A549 (cell line): Measurements from ENCODE around the gene TNC. TPM values are rescaled to one million over a fixed set of nuclear protein-coding genes. Genes with fewer than 3 reads are reported as not detected.

ENCODE experiments used
- ATAC-seq, 2 experiments: fragments of 200-7000 bp in 1 of 2; fragments of >200 bp in 1 of 2; cut with Nextera tagmentation in 1 of 2; cut with Tn5 transposase in 1 of 2; 3 replicates each; pipeline versions ENCODE4 v1.8.0 to v1.9.1; 2018 to 2020; ENCODE audit warnings: mild to moderate bottlenecking in 1 of 2, moderate library complexity in 1 of 2
- CTCF ChIA-PET: fragments of 300-600 bp; sonication (Branson Sonifier 250); formaldehyde crosslinking; extraction: SDS; loops from one replicate; lab custom pipeline; 2021; ENCODE audit warnings: antibody characterized with exemption, inconsistent platforms; lab: Yijun Ruan, JAX
- POLR2A ChIA-PET: fragments of 350-600 bp; formaldehyde crosslinking; extraction: SDS; loops from one replicate; lab custom pipeline; 2021; ENCODE audit warnings: antibody characterized with exemption, inconsistent platforms; lab: Yijun Ruan, JAX
- DNase-seq, 2 experiments: peaks; one replicate each; pipeline versions ENCODE4 v3.0.0 to v3.0.0-alpha.2; 2011 to 2016; ENCODE audit warnings: low read depth in 1 of 2, low spot score in 1 of 2
- FAIRE-seq: peaks from 2 replicates; lab custom pipeline; 2011; peaks lifted over from hg19 to GRCh38; lab: Jason Lieb, UNC
- H3K27ac ChIP-seq, 2 experiments: fragments of >200 bp; sonication (Bioruptor Twin); formaldehyde crosslinking; 3 replicates each; pipeline ENCODE4 v1.5.1; 2016 to 2017
- H3K4me1 ChIP-seq: fragments of >200 bp; sonication (Bioruptor Twin); formaldehyde crosslinking; 3 replicates; pipeline ENCODE4 v1.6.1; 2016
- H3K4me2 ChIP-seq: fragments of >200 bp; sonication (Bioruptor Twin); formaldehyde crosslinking; 3 replicates; pipeline ENCODE4 v1.6.1; 2016
- H3K4me3 ChIP-seq: fragments of >200 bp; sonication (Bioruptor Twin); formaldehyde crosslinking; 3 replicates; pipeline ENCODE4 v1.5.1; 2016
- H3K9me3 ChIP-seq: fragments of >200 bp; sonication (Bioruptor Twin); formaldehyde crosslinking; 3 replicates; pipeline ENCODE4 v1.6.1; 2016
- BHLHE40 ChIP-seq: IDR thresholded peaks from 2 replicates; pipeline ENCODE4 v1.6.1; 2012; ENCODE audit warnings: low read depth, low read length, inconsistent platforms
- CTCF ChIP-seq: fragments of >200 bp; sonication (Bioruptor Twin); formaldehyde crosslinking; IDR thresholded peaks from 3 replicates; pipeline ENCODE4 v1.5.1; 2016
- FOSL2 ChIP-seq, 2 experiments: fragments of 450-650 bp in 1 of 2; fragments of >200 bp in 1 of 2; sonication (Bioruptor Twin) in 1 of 2; formaldehyde crosslinking; IDR thresholded peaks; 2 replicates each; pipeline versions ENCODE4 v1.5.0 to v1.6.1; 2016 to 2020; ENCODE audit warnings: mild to moderate bottlenecking in 1 of 2, moderate library complexity in 1 of 2
- FOXS1 ChIP-seq: fragments of 250-450 bp; sonication (Bioruptor Pico); IDR thresholded peaks from 2 replicates; pipeline ENCODE4 v1.5.0; 2020; ENCODE audit warnings: mild to moderate bottlenecking, moderate library complexity
- HDAC2 ChIP-seq: fragments of 200-600 bp; sonication (generic); IDR thresholded peaks from 2 replicates; pipeline ENCODE4 v1.6.1; 2016
- HEYL ChIP-seq: fragments of 250-450 bp; sonication (Bioruptor Pico); IDR thresholded peaks from 2 replicates; pipeline ENCODE4 v1.8.0; 2021; ENCODE audit warnings: mild to moderate bottlenecking, moderate library complexity
- JUN ChIP-seq, 2 experiments: fragments of >200 bp; sonication (Bioruptor Twin); formaldehyde crosslinking; IDR thresholded peaks; 2 replicates in 1 of 2; 3 replicates in 1 of 2; pipeline ENCODE4 v1.6.1; 2016 to 2017
- KDM1A ChIP-seq: fragments of 200-600 bp; sonication (generic); IDR thresholded peaks from 2 replicates; pipeline ENCODE4 v1.6.1; 2016; ENCODE audit warnings: low read depth, mild to moderate bottlenecking
- MAZ ChIP-seq: fragments of 150-350 bp; IDR thresholded peaks from 2 replicates; pipeline ENCODE4 v1.6.1; 2014; ENCODE audit warnings: antibody characterized with exemption, low read depth, low read length, borderline replicate concordance
- MYC ChIP-seq: IDR thresholded peaks from 2 replicates; pipeline ENCODE4 v1.6.1; 2012; ENCODE audit warnings: mild to moderate bottlenecking, inconsistent platforms, low read length, improper control_type of control experiment, borderline replicate concordance
- NPAS2 ChIP-seq: fragments of 250-450 bp; sonication (Bioruptor Pico); IDR thresholded peaks from 2 replicates; pipeline ENCODE4 v1.8.0; 2022; ENCODE audit warnings: mild to moderate bottlenecking, moderate library complexity, borderline replicate concordance
- NR3C1 ChIP-seq: fragments of >200 bp; sonication (Bioruptor Twin); formaldehyde crosslinking; IDR thresholded peaks from 3 replicates; pipeline ENCODE4 v1.6.1; 2017
- POLR2A ChIP-seq: IDR thresholded peaks from 2 replicates; pipeline ENCODE4 v1.6.1; 2012; ENCODE audit warnings: mild to moderate bottlenecking, low read length
- POLR2AphosphoS2 ChIP-seq: conservative IDR thresholded peaks from 2 replicates; pipeline ENCODE4 v1.6.1; 2012; ENCODE audit warnings: low read length, improper control_type of control experiment, inconsistent platforms
- RAD21 ChIP-seq, 2 experiments: fragments of >200 bp in 1 of 2; sonication (Bioruptor Twin) in 1 of 2; formaldehyde crosslinking in 1 of 2; IDR thresholded peaks in 1 of 2; conservative IDR thresholded peaks in 1 of 2; 2 replicates in 1 of 2; 3 replicates in 1 of 2; pipeline ENCODE4 v1.6.1; 2012 to 2018; ENCODE audit warnings: inconsistent platforms in 1 of 2
- RFX5 ChIP-seq: fragments of 450-650 bp; IDR thresholded peaks from 2 replicates; pipeline ENCODE4 v1.7.1; 2014; ENCODE audit warnings: antibody characterized with exemption, mild to moderate bottlenecking, moderate library complexity
- RNF2 ChIP-seq: fragments of 200-600 bp; sonication (generic); IDR thresholded peaks from 2 replicates; pipeline ENCODE4 v1.6.1; 2016; ENCODE audit warnings: low read depth, mild to moderate bottlenecking, antibody characterized with exemption, moderate library complexity, borderline replicate concordance
- SMC3 ChIP-seq: fragments of >200 bp; sonication (Bioruptor Twin); formaldehyde crosslinking; IDR thresholded peaks from 3 replicates; pipeline ENCODE4 v1.6.1; 2018; ENCODE audit warnings: inconsistent platforms
- TFCP2L1 ChIP-seq: fragments of 250-450 bp; sonication (Bioruptor Pico); IDR thresholded peaks from 2 replicates; pipeline ENCODE4 v1.5.0; 2021; ENCODE audit warnings: mild to moderate bottlenecking
- ZC3H11A ChIP-seq: fragments of 450-650 bp; IDR thresholded peaks from 2 replicates; pipeline ENCODE4 v1.6.1; 2014; ENCODE audit warnings: antibody characterized with exemption, mild to moderate bottlenecking
- WGBS: methylation state at CpG from one replicate; pipeline ENCODE4 v1.1.6; 2017; ENCODE audit errors: missing lambda C conversion rate; 5-methylcytosine and 5-hydroxymethylcytosine counted together
- polyA plus RNA-seq, 4 experiments: library from polyadenylated mRNA; depleted of rRNA in 3 of 4; stranded (reverse); fragments of >200 nt; fragmentation: RNase III in 1 of 4; extraction: RNeasy Plus Mini Kit Qiagen cat#74134 plus additional on column Dnase treatment in 1 of 4; gene quantifications; 2 replicates in 3 of 4; 3 replicates in 1 of 4; pipeline ENCODE4 v1.2.3, GENCODE V29; 2011 to 2017
- TF ChIP-seq, protein P1 (sequence below): IDR thresholded peaks from 2 replicates; pipeline ENCODE4 v1.6.1; 2012; ENCODE audit warnings: low read depth, borderline replicate concordance
- TF ChIP-seq, protein P2 (sequence below): fragments of >200 bp; sonication (Bioruptor Twin); formaldehyde crosslinking; IDR thresholded peaks from 3 replicates; pipeline ENCODE4 v1.6.1; 2016

TNC gene
- polyA plus RNA-seq, 2 of the 4 experiments (the other 2 are of a cell fraction): 0.50 to 0.63 TPM

DNA sequence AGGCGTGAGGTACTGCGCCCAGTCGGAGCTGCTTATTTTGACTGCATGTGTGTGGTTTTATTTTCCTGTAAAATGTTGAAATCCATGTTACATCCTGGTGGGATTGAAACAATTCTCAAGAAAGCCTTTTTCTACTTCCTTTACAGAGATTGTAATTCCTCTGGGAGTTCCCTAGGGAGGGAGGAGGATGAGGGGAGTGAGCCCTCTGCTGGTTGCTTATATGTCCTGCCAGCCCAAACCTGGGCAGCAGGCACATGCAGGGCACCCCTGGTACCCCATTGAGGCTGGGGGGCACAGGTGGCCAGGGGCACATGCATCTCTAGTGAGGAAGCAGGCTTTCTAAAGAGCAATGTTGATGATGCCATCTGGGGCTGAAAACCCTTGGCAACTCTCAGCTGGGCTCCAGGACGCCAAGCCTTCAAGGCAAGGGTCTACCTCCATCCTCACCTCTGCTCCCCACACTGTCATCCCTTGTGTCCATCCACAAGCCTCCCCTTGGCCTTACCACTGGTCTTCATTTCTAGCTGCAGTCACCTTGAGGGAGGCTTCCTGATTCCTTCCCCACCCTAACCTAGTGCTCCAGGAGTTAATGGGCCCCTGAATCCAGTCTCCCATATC is 102.8 kb downstream of the TNC start:
- Histone ChIP-seq H3K9me3 (no peaks in the 10 kb centered on the region), H3K4me3 (no peak overlapping the region), H3K4me2 (no peak overlapping the region), H3K27ac (no peak overlapping the region), H3K4me1 (no peaks in the 10 kb centered on the region)
- ATAC-seq (peak; percentile 79 to 95), FAIRE-seq (no peak), DNase-seq (peak; percentile 64 to 78)
- POLR2A ChIA-PET: no interaction called here
- CTCF ChIA-PET: interaction anchor here (0.6 to 14.4 kb wide), 79 partner anchors 8 to 620 kb away, joined by 3 to 259 read pairs (median 4); partner anchors contain the start of genes TEX48, TEX53 and TNFSF15
- no peak for TF ChIP-seq NPAS2 (CRISPR knock-in tag)
- TF ChIP-seq POLR2AphosphoS2: no peak
- TF ChIP-seq, protein P1, sequence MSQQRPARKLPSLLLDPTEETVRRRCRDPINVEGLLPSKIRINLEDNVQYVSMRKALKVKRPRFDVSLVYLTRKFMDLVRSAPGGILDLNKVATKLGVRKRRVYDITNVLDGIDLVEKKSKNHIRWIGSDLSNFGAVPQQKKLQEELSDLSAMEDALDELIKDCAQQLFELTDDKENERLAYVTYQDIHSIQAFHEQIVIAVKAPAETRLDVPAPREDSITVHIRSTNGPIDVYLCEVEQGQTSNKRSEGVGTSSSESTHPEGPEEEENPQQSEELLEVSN: no peak
- peak; percentile 74 for TF ChIP-seq SMC3
- TF ChIP-seq RAD21 (conservative IDR thresholded peaks at IDR 0.05 in 1 of 2, IDR thresholded peaks at IDR 0.05 in 1 of 2): peak; percentile 66 to 72
- peak; percentile 66 for TF ChIP-seq CTCF
- WGBS: 63% methylated on average over 4 of the region's 4 CpGs

DNA sequence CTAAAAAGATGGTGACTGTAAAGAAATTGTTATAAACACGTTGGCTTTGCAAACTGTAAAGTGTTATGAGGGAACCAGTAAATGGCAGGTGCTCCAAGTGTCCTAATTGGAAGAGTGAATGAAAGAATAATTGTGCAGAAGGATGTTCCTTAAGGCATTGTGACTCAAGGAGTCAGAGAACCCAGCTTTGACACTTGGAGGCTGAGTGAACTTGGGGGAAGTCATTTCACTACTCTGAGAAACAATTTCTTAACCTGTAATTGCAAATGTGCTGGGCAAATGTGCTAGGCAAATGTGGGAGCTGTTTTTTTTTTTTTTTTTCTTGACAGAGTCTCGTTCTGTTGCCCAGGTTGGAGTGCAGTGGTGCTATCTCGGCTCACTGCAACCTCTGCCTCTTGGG is 103.5 kb downstream of the TNC start:
- no peak overlapping the region for H3K4me3 ChIP-seq
- H3K9me3 ChIP-seq: no peaks in the 10 kb centered on the region
- ATAC-seq: no peak; a peak in 1 of 6 replicates
- H3K4me2 ChIP-seq: no peak overlapping the region
- H3K27ac ChIP-seq: no peak overlapping the region
- TF ChIP-seq NPAS2 (CRISPR knock-in tag): no peak
- no peak for TF ChIP-seq POLR2AphosphoS2
- TF ChIP-seq JUN (IDR thresholded peaks at IDR 0.05): no peak
- TF ChIP-seq ZC3H11A: no peak
- TF ChIP-seq, protein P2, sequence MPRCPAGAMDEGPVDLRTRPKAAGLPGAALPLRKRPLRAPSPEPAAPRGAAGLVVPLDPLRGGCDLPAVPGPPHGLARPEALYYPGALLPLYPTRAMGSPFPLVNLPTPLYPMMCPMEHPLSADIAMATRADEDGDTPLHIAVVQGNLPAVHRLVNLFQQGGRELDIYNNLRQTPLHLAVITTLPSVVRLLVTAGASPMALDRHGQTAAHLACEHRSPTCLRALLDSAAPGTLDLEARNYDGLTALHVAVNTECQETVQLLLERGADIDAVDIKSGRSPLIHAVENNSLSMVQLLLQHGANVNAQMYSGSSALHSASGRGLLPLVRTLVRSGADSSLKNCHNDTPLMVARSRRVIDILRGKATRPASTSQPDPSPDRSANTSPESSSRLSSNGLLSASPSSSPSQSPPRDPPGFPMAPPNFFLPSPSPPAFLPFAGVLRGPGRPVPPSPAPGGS: no peak
- TF ChIP-seq FOSL2 (IDR thresholded peaks at IDR 0.05): no peak
- TF ChIP-seq FOSL2 (CRISPR knock-in tag; IDR thresholded peaks at IDR 0.05): no peak
- TF ChIP-seq MAZ: no peak
- no peak for TF ChIP-seq SMC3
- TF ChIP-seq FOXS1 (CRISPR knock-in tag): no peak
- TF ChIP-seq KDM1A: no peak
- no peak for TF ChIP-seq TFCP2L1 (CRISPR knock-in tag)
- no peak for TF ChIP-seq NR3C1
- TF ChIP-seq RNF2: no peak
- no peak for TF ChIP-seq POLR2A
- no peak for TF ChIP-seq HEYL (CRISPR knock-in tag)
- TF ChIP-seq HDAC2: no peak
- TF ChIP-seq, protein P1: no peak
- TF ChIP-seq BHLHE40: no peak
- TF ChIP-seq MYC: no peak
- TF ChIP-seq RFX5: no peak
- no peak for DNase-seq
- WGBS: 49% methylated on average over 3 of the region's 3 CpGs
- FAIRE-seq: no peak
- CTCF ChIA-PET: interaction anchor here (0.6 to 14.4 kb wide), 84 partner anchors 9 to 676 kb away, joined by 3 to 259 read pairs (median 4); partner anchors contain the start of genes TEX48, TEX53 and TNFSF15
- POLR2A ChIA-PET: no interaction called here
- H3K4me1 ChIP-seq: no peaks in the 10 kb centered on the region
